HG03280 (cell line): ENCODE results near the gene TIAM1.

Experiments used
- ATAC-seq: cut with Tn5 transposase; IDR thresholded peaks from one replicate; pipeline ENCODE4 v1.9.1; 2021; ENCODE audit warnings: mild to moderate bottlenecking, moderate library complexity; ENCODE audit not compliant: unreplicated experiment

TIAM1 gene

DNA sequence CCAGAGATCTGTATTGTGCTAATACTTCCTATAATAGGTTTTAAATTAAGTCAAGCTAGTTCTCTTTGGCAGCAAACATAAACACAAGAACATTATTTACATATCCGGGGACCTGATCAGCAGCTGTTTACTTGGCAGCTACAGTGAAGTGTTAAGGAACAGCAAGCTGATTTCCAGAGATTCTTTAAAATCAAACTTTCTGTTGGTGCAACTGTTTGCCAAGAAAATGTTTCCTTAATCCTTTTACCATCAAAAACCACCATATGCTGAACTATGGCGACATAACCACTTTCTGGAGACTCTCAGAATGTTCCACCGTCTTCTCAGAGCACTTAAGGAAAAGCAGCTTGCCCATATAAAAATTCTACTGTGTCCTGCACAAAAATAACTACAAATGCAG is 198.8 kb downstream of the TIAM1 start:
- no peak for ATAC-seq

DNA sequence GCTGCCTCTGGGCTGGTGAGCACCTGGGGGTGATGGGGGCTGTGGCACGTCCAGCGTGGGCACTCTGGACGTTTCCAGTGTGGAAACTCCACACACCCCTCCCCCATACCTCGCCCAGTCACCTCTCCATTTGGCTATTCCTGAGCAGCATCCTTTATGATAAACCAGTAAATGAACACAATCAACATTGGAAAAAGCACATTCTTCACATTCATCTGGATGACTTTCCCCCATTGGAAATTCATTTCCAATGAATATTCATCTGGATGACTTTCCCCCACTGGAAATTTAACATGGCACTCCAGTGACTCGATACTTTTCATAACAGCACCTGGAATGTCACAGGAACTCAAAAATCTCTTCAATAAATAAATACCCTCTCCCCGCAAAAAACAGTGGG is 201.0 kb downstream of the TIAM1 start:
- ATAC-seq: no peak

DNA sequence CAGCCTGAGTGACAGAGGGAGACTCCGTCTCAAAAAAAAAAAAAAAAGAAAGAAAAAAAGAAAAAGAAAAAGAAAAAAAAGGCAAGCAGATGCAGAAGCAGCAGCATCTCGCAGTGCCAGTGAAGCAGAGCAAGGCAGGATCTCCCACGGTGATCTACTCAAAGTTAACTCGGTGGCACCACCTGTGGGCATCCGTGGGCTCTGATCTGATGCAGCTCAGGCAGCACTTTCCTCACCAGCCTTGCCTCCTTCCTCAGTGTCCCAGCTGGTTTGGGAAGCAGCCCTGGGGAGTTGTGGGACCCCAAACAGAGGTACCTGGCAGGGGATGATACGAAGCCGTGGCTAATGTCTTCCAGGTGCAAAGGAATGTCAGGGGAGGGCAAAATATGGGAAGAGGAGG is 201.5 kb downstream of the TIAM1 start:
- no peak for ATAC-seq

DNA sequence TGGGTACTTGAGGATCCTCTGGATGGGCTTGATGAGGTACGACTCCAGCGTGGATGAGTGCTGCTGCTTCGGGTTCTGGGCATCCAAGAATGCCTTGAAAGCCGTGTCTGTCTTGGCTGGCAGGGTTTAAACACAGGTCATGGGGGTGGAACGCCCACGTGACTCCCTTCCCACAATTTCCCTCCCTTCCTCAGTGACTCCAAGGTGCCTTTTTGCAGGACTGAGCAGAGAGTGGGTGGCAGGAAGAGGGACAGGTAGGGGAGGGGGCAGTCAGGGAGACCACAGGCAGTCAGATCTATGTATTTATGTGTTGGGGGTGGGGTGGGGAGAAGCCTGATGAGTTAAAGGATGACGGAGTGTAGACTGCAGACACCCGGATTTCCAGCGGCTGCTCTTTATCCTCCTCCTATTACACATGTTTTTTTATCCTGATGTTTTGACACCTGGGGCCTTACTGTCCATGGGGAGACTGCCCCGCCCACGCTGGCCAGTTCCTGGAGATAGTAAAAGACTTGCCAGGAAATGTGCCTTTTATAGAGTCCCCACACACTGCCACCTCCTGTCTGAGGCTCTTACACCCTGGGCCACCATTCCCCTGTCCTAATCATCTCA is 202.6 kb downstream of the TIAM1 start:
- ATAC-seq: no peak

DNA sequence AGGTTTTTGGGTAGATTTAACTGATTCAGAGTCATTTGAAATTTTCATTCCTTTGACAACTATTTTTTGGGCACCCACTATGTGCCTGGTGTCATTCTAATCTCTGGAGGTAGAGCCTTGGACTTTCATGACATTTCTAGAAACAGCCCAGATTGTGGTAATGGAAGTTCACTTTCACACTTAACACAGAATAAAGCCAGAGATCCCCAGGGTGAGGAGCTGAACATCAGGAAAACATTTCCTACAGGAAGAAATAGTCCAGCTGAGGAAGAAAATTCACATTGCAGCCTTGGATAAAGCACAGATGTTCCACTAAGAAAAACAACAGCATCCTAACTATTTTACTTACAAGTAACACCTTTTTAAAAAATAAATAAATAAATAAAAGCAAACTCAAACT is 203.4 kb downstream of the TIAM1 start:
- no peak for ATAC-seq

DNA sequence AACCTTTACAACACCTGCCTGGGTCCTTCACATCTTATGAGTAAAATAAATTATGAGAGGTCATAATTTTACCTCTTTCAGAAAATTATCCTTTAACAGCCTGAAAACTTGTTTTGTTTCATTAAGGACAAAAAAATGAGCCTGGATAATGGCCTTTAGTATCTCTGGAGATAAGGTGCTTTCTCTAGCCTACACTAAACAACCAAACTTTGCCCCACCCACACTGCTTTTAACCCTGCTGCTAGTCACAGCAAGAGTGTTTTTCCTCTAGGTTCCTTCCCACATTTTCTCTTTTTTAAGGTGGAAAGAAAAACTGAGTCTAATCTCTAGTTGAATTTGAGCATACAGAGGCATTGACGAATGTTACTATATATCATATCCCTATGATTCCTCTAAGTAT is 204.0 kb downstream of the TIAM1 start:
- no peak for ATAC-seq

DNA sequence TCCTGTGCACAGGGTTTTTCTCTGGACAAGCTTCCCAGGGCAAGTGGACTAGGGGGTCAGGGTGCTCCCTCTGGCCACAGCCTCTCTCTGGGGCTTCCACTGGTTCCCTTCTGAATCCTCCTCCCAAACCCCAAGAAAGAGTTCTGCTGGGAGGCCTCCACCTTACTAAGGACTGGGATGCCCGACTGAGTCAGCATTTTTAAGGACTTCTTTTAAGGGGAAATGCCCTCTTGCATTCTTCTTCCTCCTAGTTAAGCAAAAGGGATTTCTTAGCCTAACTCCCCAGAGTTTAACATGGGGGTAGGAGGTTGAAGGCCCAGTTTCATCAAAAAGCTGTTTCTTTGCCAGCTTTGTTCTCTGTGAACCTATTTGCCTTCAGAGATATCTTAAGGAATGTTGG is 206.1 kb downstream of the TIAM1 start:
- no peak for ATAC-seq

DNA sequence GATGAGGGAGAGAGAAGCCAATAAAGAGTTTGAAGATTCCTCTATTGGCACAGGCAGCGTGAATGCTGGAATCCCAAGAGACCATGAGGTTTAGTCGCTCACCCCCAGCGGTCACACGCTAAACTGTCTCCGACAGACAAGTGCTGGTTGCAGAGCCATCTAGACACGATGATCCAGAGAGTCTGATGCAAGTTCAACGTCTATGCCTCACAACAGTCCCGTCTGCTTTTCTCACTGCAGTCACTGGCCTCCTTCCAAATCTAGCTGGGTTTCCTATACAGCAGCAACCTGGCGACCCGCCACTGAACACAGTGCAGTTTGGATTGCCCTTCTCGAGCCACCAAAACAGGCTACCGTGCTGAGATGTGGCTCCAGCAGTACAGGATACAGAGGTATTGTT is 207.2 kb downstream of the TIAM1 start:
- ATAC-seq: no peak

DNA sequence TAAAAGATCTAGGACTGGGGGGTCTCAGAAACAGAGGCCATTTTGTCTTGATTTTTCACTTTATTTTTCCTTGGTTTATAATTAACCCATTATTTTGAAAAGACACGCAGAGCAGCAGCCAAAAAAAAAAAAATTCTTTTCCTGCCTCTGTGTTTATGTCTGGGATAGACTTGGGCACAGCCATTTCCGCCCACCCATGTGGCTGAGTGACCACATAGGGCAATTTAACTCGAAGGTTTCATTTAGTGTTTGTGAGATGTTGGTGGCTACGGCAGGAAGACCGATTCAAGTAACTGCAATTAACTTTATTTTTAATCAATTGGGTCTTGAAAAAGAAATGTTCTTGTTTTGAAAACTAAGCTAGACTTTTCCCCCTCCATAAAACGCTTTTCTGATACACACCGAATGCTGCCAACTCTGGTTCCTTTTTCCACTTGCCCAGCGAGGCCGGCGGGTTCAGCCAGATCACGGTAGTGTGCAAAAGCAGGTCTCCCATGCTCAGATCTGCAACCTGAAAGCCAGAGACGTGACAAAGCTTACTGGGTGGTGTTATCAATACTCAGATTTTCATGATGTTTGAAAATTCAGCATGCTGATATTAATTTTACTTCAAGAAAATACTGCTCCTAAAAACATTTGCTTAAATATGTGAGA is 208.4 kb downstream of the TIAM1 start:
- no peak for ATAC-seq

DNA sequence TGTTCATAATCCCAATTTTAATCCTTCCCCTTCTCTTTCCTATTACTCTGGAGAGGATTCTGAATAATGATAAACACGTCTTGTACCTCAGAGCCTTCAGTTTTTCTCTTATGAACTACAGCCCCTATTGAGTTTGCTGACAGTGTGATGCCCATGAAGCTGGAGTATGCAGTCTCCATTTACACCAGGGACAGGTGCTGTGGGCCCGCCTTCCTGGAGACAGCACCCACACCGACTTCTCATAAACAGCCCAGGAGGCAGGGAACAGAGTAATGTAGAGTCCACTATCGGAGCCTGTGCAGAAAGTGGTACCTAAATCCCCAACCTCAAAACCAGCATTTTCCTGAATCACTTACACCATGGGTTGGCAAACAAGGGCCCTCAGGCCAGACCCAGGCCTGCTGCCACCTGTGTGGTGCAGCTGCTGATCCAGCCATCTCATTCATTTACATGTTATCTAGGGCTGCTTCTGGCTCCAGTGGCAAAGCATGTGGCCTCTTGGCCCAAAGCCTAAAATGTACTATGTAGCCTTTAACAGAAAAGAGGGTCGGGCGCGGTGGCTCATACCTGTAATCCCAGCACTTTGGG is 210.7 kb downstream of the TIAM1 start:
- ATAC-seq: no peak

DNA sequence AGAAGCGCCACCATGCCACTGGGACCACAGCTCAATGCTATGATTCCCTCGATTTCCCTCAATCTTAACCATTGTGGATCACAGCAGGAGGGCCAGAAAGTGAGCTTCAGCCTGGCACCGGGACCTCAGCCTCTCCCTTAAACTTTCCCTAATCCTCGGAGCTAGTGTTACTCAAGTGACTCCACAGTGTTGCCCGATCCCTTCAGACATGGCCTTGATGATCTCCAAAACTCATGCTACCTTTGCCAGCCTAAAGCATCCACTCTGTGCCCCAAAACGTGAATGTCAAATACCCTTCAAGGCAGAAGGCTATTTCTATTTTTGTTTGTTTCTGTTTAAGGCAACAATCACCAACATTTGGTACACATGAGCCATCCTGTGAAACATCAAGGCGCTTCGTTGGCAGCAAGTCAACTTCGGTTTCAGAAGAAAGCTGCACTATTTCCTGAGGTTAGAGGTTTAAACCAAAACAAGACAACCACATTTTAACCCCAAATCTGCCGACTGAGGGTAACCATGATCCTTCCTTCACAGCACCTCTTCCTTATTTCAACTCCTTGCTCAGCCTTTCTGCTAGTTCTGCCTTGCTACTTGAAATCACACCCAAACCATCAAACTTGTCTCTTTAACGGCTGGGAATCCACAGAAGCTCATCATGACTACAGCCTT is 211.4 kb downstream of the TIAM1 start:
- ATAC-seq: peak; percentile 64

DNA sequence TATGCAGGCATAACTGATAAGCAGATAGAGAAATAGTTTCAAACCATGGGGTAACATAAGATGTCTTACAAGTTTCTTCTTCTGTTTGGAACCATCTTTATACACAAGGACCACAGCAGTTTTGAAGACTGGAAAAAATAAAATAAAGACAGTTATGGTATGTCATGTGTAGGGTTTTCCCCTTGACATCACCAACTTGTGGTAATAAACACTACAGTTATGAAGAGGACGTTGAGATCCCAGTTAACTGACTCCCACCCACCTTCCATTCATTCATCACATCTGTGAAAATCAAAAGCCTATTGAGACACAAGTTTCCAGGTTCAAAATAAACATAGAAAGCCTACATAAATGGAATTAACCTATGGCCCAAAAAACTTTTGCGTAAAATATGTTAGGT is 213.2 kb downstream of the TIAM1 start:
- no peak for ATAC-seq

DNA sequence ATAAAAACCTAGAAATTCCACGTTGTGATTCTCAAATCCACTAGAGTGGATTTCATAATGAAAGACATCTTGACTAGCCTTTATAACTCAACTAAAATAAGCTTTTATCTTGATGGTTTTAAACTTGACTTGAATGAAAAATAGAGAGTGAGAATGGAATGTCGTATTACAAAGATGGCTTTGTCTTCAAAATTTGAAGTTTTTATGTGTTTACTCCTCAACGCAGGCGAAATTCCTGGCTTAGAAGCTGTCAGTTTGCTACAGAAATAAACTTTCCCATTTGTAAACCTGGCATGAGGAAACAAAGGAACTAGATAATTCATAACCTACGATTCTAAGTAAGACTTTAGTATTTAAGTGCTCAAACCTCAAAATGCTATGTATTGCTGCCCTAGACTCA is 215.8 kb downstream of the TIAM1 start:
- ATAC-seq: no peak

DNA sequence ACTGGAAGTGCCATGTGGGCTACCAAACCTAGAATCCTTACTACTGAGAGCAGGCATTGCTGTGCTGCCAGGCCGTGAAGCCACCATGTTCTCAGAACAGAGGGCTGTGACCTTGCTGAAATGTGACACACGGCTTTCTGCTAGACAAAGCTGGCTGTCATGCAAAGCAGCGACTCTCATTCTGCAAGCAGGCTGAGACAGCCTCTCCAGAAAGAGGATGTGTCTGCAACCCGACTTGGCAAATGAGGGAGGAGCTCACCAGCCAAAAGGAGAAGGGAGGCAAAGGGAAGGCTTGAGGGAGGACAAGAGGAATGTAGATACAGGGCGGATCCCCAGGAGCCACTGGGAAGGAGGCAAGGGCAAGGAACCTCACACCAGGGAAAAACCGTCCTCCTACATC is 220.1 kb downstream of the TIAM1 start:
- ATAC-seq: no peak

DNA sequence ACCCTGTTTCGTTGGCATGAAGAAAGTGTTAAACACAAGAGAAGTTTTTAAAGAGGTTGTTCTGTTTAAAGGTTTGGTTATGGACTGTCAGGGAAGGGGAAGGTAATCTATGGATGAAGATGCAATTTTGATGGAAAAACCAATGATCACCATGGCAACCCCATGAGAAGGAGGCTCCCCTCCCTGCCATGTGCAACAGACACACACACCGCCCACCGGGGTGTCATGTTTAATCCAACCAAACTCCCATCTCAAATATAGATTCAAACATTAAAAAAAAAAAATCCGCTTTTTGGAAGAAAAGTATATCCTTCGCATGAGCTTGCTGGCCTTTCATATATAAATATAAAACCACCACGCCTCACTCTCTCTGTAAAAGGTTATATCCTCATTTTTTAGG is 224.9 kb downstream of the TIAM1 start:
- no peak for ATAC-seq

DNA sequence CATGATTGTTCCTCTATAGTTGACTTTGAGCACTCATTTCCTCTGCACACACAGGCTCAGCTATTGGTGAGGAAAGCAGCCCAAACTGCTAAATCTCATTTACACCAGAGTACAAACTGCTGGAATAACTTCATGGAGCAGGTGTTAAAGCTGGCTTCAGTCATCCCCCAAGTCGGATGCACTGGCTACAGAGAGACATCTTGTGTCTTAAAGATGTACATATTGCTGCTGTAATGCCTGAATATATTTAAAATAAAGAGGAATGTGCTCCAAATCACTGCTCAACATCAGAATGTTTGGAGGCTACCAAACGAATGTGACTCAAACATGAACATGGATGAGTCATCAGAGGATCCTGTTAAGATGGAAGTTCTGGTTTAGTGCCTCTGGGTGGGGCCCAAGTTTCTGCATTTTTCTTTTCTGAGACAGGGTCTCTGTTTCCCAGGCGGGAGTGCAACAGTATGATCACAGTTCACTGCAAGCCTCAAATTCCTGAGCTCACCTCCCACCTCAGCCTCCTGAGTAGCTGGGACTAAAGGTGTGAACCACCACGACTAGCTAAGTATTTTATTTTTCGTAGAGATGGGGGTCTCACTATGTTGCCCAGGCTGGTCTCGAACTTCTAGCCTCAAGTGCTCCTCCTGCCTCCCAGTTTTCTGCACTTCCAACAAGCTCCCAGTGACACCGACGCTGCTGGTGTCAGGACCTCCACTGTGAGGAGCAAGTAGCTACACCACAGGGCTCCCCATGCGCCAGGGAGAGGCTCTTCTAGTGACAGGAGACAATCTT is 226.7 kb downstream of the TIAM1 start:
- no peak for ATAC-seq

DNA sequence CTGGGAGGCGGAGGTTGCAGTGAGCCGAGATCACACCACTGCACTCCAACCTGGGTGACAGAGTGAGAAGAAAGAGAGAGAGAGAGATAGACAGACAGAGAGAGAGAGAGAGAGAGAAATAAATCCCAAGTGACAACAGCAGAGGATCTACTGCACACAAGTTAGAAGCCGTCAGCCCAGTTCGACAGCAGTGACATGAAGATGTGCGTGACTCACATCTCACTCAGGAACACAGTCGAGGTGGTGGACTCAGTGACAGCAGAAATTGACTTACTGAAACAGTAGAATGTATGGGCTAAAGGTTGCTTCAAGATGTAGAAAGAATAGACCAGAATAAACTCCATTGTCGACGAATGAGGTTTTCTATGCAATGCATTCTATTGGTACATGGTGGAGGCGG is 228.8 kb downstream of the TIAM1 start:
- ATAC-seq: no peak

DNA sequence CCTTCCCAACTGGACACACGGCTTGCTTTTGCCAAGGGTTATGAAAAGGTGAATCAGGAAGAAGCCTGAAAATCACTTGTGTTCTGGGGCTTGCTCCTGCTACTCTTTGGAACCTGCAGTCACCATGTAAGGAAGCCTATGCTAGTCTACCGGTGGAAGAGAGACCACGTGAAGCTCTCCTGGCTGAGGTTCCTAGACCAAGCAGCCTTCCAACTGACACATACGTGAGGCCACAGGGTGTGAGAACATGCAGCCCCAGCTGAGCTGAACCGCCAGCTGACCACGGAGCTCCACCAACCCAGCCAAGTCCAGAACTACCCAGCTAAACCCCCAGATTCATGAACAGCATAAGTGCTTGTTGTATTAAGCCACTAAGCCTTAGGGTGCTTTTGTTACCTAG is 233.0 kb downstream of the TIAM1 start:
- ATAC-seq: no peak

DNA sequence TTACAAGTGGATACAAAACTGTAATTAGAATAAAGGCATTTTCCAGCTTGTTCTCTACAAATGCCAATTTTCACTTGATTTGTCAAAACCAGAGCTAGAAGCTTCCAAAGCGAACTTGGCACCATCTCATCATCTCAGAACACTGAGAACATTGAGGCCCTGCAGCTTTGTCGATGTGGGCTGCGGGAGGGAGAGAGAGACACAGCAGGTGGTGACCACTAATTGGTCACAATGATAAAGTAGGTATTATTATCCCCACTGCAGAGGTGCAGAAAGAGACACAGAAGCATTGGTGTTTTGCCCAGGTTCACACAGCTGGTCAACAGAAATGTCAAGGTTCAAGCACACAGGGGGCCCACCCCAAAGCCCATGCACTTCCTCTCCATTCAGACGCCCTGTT is 233.6 kb downstream of the TIAM1 start:
- ATAC-seq: no peak

DNA sequence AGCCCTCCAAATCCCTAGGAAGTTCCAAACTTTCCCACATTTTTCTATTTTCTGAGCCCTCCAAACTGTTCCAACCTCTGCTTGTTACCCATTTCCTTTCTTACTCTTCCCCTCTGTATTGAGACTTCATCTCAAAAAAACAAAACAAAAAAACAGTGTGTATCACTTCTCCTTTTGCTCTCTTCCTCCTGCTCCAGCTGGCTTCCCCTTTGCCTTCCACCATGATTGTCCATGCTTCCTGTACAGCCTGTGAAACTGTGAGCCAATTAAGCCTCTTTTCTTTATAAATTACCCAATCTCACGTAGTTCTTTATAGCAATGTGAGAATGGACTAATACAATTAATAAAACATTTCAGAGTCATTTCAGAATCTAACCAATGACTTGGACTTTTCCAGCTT is 236.2 kb downstream of the TIAM1 start:
- ATAC-seq: no peak

DNA sequence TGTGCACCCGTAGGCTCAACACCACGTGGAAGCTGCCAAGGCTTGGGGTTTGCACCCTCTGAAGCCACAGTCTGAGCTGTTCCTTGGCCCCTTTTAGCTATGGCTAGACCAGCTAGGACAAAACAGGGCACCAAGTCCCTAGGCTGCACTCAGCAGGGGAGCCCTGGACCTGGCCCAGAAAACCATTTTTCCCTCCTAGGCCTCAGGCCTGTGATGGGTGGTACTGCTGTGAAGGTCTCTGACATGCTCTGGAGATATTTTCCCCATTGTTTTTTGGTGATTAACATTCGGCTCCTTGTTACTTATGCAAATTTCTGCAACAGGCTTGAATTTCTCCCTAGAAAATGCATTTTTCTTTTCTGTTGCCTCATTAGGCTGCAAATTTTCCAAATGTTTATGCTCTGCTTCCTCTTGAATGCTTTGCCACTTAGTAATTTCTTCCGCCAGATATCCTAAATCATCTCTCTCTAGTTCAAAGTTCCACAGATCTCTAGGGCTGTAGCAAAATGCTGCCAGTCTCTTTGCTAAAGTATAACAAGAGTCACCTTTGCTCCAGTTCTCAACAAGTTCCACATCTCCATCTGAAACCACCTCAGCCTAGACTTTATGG is 236.8 kb downstream of the TIAM1 start:
- ATAC-seq: no peak
